ENCODE results near the gene RALGPS1.

DNA sequence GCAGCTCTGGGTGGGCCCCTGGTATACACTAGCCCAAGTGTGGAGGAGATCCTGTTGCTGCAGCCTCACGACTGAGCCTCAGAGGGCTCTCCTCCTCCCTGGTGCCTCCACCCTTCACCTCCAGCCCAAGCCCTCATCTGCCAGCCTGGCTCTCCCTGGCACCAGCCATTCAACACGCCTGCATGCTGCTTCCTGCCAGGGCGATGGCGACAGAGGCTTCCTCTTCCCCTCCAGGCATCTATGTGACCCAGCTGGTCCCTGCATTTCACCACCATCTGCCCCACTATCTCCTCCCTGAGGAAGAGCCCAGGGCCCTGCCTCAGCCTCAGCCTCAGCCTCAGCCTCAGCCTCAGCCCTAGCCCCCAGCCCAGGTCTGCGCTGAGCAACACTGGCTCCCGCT, 262.6 kb downstream of the RALGPS1 start:
- TF ChIP-seq, protein P1, sequence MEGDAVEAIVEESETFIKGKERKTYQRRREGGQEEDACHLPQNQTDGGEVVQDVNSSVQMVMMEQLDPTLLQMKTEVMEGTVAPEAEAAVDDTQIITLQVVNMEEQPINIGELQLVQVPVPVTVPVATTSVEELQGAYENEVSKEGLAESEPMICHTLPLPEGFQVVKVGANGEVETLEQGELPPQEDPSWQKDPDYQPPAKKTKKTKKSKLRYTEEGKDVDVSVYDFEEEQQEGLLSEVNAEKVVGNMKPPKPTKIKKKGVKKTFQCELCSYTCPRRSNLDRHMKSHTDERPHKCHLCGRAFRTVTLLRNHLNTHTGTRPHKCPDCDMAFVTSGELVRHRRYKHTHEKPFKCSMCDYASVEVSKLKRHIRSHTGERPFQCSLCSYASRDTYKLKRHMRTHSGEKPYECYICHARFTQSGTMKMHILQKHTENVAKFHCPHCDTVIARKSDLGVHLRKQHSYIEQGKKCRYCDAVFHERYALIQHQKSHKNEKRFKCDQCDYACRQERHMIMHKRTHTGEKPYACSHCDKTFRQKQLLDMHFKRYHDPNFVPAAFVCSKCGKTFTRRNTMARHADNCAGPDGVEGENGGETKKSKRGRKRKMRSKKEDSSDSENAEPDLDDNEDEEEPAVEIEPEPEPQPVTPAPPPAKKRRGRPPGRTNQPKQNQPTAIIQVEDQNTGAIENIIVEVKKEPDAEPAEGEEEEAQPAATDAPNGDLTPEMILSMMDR (IDR thresholded peaks at IDR 0.05; ENCODE audit: low read depth, low read length, poor library complexity, severe bottlenecking) = no peak
- no peak for TF ChIP-seq EZH2phosphoT487 (IDR thresholded peaks at IDR 0.05; ENCODE audit: borderline replicate concordance, low read length)

Measured in DOHH2 (cell line).